GM15510 (cell line): ENCODE results near the gene PLEKHH3.

ENCODE experiments used
- POLR2A ChIP-seq: IDR thresholded peaks from 3 replicates; pipeline ENCODE4 v1.6.1; 2011; ENCODE audit warnings: borderline replicate concordance; ENCODE audit not compliant: insufficient read length; ENCODE audit errors: extremely low read depth

PLEKHH3 gene

DNA sequence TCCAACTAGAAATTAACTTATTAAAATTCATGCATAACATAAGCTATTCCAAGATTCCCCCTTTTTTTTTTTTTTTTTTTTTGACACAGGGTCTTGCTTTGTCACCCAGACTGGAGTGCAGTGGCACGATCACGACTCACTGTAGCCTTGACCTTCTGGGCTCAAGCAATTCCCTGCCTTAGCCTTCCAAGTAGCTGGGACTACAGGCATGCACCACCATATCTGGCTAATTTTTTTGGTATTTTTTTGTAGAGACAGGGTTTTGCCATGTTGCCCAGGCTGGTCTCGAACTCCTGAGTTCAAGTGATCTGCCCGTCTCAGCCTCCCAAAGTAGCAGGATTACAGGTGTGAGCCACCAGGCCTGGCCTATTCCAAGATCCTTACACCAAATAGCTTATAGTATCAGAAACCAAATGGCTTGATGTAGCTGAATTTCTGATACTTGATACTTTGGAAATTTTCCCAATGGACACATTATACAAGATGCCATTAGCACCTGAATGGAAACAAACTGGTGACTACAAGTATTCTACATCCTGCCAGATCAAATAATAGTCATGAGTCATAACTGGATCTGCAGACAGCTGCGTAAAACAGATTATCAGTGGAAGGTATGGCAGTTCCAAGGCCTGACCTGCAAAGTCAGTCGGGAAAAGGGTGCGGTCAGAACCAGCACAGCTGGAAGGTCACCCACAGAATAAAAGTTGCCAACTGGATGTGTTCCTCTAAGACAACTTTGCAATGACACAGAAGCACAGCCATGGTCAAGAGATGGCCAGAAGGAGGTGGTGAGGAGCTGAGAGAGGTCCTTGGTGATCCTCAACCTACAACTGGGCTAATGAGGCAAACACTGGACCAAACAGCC lies 52.8 kb downstream of the PLEKHH3 start:
- no peak for TF ChIP-seq POLR2A

DNA sequence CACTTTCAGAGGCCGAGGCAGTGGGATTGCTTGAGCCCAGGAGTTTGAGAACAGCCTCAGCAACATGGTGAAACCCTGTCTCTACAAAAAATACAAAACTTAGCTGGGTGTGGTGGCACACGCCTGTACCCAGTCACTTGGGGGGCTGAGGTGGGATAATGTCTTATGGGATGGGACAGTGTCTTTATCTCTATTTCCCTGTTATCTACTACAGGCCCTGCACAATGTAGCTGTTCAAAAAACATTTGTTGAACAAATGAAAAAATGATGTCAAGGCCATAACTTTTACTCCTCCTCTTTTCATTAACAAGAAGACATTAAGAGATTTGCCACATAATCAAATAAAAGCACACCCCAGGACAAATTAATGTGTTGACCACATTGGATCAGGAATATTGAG lies 53.5 kb downstream of the PLEKHH3 start:
- TF ChIP-seq POLR2A: no peak

- TF ChIP-seq POLR2A: no peak
Measured at GRCh38 chr17:42618442-42619150, 58.2 kb downstream of the PLEKHH3 start.

DNA sequence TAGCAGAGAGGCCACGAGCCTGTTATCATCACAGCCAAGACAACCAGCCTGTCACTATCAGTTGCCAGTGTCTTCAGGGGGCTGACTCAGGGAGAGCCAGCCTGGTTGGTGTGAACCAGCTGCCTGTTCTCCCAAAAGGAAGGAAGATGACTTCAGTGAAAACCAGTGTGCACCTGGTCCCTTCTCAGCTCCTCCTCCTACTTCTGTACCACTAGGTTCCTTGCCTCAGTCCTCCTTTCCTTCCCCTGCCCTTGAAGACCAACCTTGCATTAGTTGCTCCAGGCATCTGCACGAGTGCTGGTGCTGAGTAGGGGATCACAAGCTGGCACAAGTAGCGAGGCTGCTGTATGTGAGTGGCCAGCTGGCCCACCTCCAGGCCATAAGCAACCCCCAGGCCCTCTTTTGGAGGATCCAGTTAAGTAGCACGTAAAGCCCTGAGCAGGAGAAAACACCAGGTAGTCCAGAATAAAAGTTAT lies 58.8 kb downstream of the PLEKHH3 start:
- TF ChIP-seq POLR2A: peak; percentile 30
